GM12875 (cell line): Measurements from ENCODE around the gene SLC40A1.

ENCODE experiments used
- H3K4me3 ChIP-seq: one replicate; pipeline ENCODE4 v1.5.1; 2011; ENCODE audit warnings: low read depth, low read length, control low read depth
- TF ChIP-seq, protein P1 (sequence below): IDR thresholded peaks from 2 replicates; pipeline ENCODE4 v1.5.1; 2011; ENCODE audit warnings: low read depth, mild to moderate bottlenecking, control low read depth, inconsistent platforms, low read length, moderate library complexity, borderline replicate concordance; ENCODE audit not compliant: insufficient read depth

Gene SLC40A1

GRCh38 chr2:189601043-189601442 is 20.5 kb upstream of the SLC40A1 start:
- no peak overlapping the region for H3K4me3 ChIP-seq
- TF ChIP-seq, protein P1, sequence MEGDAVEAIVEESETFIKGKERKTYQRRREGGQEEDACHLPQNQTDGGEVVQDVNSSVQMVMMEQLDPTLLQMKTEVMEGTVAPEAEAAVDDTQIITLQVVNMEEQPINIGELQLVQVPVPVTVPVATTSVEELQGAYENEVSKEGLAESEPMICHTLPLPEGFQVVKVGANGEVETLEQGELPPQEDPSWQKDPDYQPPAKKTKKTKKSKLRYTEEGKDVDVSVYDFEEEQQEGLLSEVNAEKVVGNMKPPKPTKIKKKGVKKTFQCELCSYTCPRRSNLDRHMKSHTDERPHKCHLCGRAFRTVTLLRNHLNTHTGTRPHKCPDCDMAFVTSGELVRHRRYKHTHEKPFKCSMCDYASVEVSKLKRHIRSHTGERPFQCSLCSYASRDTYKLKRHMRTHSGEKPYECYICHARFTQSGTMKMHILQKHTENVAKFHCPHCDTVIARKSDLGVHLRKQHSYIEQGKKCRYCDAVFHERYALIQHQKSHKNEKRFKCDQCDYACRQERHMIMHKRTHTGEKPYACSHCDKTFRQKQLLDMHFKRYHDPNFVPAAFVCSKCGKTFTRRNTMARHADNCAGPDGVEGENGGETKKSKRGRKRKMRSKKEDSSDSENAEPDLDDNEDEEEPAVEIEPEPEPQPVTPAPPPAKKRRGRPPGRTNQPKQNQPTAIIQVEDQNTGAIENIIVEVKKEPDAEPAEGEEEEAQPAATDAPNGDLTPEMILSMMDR: no peak

- TF ChIP-seq, protein P1: no peak
Measured at GRCh38 chr2:189599245-189599644, 18.7 kb upstream of the SLC40A1 start.

DNA sequence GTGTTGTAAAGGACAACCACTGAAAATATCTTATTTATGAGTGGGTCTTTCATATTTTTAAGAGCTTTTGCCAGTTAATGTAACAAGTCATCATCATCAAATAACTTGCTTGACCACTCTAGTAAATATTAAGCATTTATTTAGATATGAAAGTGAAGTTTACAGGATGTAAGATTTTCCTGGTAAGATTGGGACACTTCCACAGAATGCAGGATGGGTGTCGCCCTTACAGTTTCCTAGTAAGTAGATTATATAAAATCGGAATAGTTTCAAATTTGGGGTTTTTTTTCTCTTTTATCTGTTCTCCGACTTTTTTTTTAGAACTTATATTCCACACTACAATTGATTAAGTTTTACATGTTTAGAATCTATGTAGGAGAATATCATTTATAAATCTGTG is 14.8 kb upstream of the SLC40A1 start:
- H3K4me3 ChIP-seq: no peak overlapping the region
- TF ChIP-seq, protein P1: no peak

More at GRCh38 chr2:189599245-189599644, 18.7 kb upstream of the SLC40A1 start:
- no peak overlapping the region for H3K4me3 ChIP-seq

- TF ChIP-seq, protein P1: no peak
Measured at GRCh38 chr2:189594305-189594704, 13.7 kb upstream of the SLC40A1 start.

DNA sequence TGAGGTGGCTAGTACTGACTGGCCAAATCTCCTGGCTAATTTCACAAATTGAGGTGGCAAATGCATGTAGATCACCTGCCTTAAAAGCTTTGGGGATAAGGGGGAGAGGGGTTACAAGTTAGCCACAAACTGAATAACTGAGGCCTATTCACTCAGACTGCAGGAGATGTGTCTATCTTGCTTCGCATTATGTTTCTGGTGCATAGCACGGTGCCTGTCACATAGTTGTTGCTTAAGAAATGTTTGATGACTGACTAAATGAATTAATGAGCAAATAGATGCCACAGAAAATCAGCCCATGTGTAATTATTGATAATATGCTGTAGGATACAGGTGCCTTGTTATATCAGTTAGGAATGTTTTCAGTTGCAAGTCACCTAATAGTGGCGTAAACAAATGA is 12.5 kb upstream of the SLC40A1 start:
- TF ChIP-seq, protein P1: no peak
- H3K4me3 ChIP-seq: no peak overlapping the region

More at GRCh38 chr2:189594305-189594704, 13.7 kb upstream of the SLC40A1 start:
- no peak overlapping the region for H3K4me3 ChIP-seq

DNA sequence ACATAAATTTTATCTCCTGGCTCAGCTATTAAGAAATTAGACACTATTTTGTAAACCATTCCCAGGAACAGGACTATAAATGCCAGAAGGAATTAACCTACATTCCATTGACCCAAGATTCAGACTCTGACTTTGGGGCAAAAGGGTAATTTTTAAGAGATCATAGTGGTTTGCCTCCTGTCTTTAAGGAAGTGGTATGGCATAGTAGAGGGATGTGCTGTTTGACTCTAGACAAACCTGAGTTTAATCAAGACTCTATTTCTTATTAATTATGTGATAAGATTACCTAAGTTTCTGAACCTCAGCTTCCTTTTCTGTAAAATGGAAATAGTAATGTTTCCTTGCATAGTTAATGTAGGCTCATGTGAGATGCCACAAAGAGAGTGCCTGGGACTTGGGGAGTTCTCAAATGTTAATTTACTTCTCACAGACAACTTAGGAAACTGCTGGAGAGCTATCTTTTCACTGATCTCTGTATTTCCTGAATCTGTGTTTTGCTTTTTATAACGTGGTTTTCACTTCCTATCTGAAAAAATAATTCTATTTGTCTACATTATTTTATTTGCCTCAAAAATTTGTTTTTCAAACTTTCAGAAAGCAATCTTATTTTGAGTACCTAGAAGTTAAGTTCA is 11.9 kb upstream of the SLC40A1 start:
- H3K4me3 ChIP-seq: no peak overlapping the region
- TF ChIP-seq, protein P1: no peak

DNA sequence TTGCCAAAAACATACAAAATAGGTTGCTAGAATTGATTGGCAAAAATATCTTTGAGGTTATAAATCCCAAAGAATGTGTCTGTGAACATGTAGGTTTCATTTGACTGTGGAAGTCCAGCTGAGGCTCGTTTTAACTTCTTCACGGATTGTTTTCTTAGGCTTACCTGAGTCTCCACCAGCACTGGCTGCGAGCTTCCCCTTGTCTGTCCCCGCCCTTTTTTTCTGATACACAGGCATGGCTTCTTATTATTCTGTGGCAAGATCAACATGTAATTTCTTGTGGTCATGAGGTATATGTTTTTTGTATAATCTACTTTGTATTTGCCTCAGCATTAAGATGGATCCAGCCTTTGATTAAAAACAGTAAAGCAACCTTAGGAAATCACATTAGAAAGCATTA is 7.2 kb upstream of the SLC40A1 start:
- TF ChIP-seq, protein P1: no peak
- H3K4me3 ChIP-seq: no peak overlapping the region
